Activated naive CD4-positive, alpha-beta T cell (primary cell): ENCODE measurements around the gene PDC.
"Not testable (repeated sequence)": the region's sequence is repeated elsewhere in the genome, so short reads cannot be mapped to it uniquely, and the experiment has no call there.

ENCODE experiments used
- DNase-seq, 4 experiments: peaks; one replicate each; lab custom pipeline; 2025; lab: John Stamatoyannopoulos, UW

PDC gene

DNA sequence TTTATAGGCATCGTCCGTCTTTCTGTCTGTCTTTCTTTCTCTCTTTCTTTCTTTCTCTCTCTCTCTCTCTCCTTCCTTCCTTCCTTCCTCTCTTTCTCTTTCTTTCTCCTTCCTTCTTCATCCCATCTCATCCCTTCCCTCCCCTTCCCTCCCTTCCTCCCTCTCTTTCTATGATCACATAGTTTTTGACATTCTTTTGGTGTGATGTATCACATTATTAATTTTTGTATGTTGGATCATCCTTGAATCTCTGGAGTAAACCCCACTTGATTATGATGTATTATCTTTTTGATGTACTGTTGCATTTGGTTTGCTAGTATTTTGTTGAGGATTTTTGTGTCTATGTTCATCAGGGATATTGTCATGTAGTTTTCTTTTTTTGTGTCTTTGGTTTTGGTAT lies 59.5 kb downstream of the PDC start:
- DNase-seq, result not testable (repeated sequence)
